ENCODE results near the gene VPS13C. TPM values are rescaled to one million over a fixed set of nuclear protein-coding genes. Genes with fewer than 3 reads are reported as not detected.
A peak's percentile ranks its signal among the peaks of the same experiment; 100 is the strongest.

VPS13C gene
- total RNA-seq, 2 donors from 2014 or later: 28.7 to 47.2 TPM

- H3K36me3 ChIP-seq (ENCODE audit: control insufficient read depth, insufficient read depth, low read length): peaks cover 10% of the 10 kb centered on the region
- no peak for DNase-seq
- H3K9ac ChIP-seq (ENCODE audit: extremely low read depth, low read length, poor library complexity, severe bottlenecking): no peak overlapping the region
- no peak overlapping the region for H3K27ac ChIP-seq (ENCODE audit: low read depth, low read length)
- H3K27me3 ChIP-seq (ENCODE audit: control insufficient read depth, insufficient read depth, low read length, poor library complexity, severe bottlenecking): no peaks in the 10 kb centered on the region
- Mint-ChIP-seq H3K27me3 (ENCODE audit: insufficient read depth) (no peaks in the 10 kb centered on the region), H3K4me3 (no peak overlapping the region), H3K27ac (no peak overlapping the region), H3K4me1 (no peaks in the 10 kb centered on the region), H3K9me3 (peaks cover 28% of the 10 kb centered on the region), H3K36me3 (ENCODE audit: low read depth) (peaks cover 40% of the 10 kb centered on the region)
- TF ChIP-seq CTCF (conservative IDR thresholded peaks at IDR 0.05): no peak
- no peak overlapping the region for H3K4me3 ChIP-seq (ENCODE audit: low read length)
- 92 to 94% methylated on average over 2 of the region's 2 CpGs for WGBS, 2 experiments (ENCODE audit: insufficient coverage in 1 of 2, insufficient read length in 1 of 2)
- H3K4me1 ChIP-seq (ENCODE audit: control insufficient read depth, insufficient read depth, low read length): no peaks in the 10 kb centered on the region
- peaks cover 28% of the 10 kb centered on the region for H3K9me3 ChIP-seq (ENCODE audit: control insufficient read depth, low read length)
Measured at GRCh38 chr15:61890106-61890505, 170.1 kb downstream of the VPS13C start.

- Mint-ChIP-seq H3K9me3 (peaks cover 24% of the 10 kb centered on the region), H3K27me3 (ENCODE audit: insufficient read depth) (no peaks in the 10 kb centered on the region), H3K27ac (peak overlapping the region; percentile 14), H3K4me1 (no peaks in the 10 kb centered on the region), H3K4me3 (no peak overlapping the region), H3K36me3 (ENCODE audit: low read depth) (peaks cover 36% of the 10 kb centered on the region)
- Histone ChIP-seq H3K4me3 (ENCODE audit: low read length) (no peak overlapping the region), H3K4me1 (ENCODE audit: control insufficient read depth, insufficient read depth, low read length) (no peaks in the 10 kb centered on the region), H3K9ac (ENCODE audit: extremely low read depth, low read length, poor library complexity, severe bottlenecking) (no peak overlapping the region), H3K9me3 (ENCODE audit: control insufficient read depth, low read length) (peaks cover 24% of the 10 kb centered on the region), H3K27me3 (ENCODE audit: control insufficient read depth, insufficient read depth, low read length, poor library complexity, severe bottlenecking) (no peaks in the 10 kb centered on the region), H3K36me3 (ENCODE audit: control insufficient read depth, insufficient read depth, low read length) (peaks cover 10% of the 10 kb centered on the region), H3K27ac (ENCODE audit: low read depth, low read length) (no peak overlapping the region)
- whole genome bisulfite sequencing, 2 experiments (ENCODE audit: insufficient coverage in 1 of 2, insufficient read length in 1 of 2): 82 to 88% methylated on average over 3 of the region's 3 CpGs
- DNase-seq: no peak
- no peak for TF ChIP-seq CTCF (conservative IDR thresholded peaks at IDR 0.05)
Measured at GRCh38 chr15:61889706-61890105, 170.5 kb downstream of the VPS13C start.

- Mint-ChIP-seq H3K4me3 (no peak overlapping the region), H3K27me3 (ENCODE audit: insufficient read depth) (no peaks in the 10 kb centered on the region), H3K36me3 (ENCODE audit: low read depth) (peaks cover 25% of the 10 kb centered on the region), H3K4me1 (no peaks in the 10 kb centered on the region), H3K9me3 (peaks cover 11% of the 10 kb centered on the region), H3K27ac (no peak overlapping the region)
- H3K27me3 ChIP-seq (ENCODE audit: control insufficient read depth, insufficient read depth, low read length, poor library complexity, severe bottlenecking): no peaks in the 10 kb centered on the region
- peaks cover 5% of the 10 kb centered on the region for H3K36me3 ChIP-seq (ENCODE audit: control insufficient read depth, insufficient read depth, low read length)
- H3K9me3 ChIP-seq (ENCODE audit: control insufficient read depth, low read length): peaks cover 12% of the 10 kb centered on the region
- no peaks in the 10 kb centered on the region for H3K4me1 ChIP-seq (ENCODE audit: control insufficient read depth, insufficient read depth, low read length)
- WGBS, 2 experiments (ENCODE audit: insufficient coverage in 1 of 2, insufficient read length in 1 of 2): 92% methylated on average over 2 to 5 of the region's 5 CpGs
- TF ChIP-seq CTCF (conservative IDR thresholded peaks at IDR 0.05): no peak
- DNase-seq: no peak
- H3K4me3 ChIP-seq (ENCODE audit: low read length): no peak overlapping the region
- H3K9ac ChIP-seq (ENCODE audit: extremely low read depth, low read length, poor library complexity, severe bottlenecking): no peak overlapping the region
- H3K27ac ChIP-seq (ENCODE audit: low read depth, low read length): no peak overlapping the region
Measured at GRCh38 chr15:61888074-61888780, 172.0 kb downstream of the VPS13C start.
